ENCODE results near the gene BCAM. TPM values are rescaled to one million over a fixed set of nuclear protein-coding genes. Genes with fewer than 3 reads are reported as not detected.

BCAM gene
- total and polyA plus RNA-seq, 10 of the 15 experiments (the other 5 are each of a cell fraction or from before 2014, with no cell fraction given) = 0.10 to 0.64 TPM; not detected in 8

GRCh38 chr19:44765033-44765948 lies 43.6 kb upstream of the BCAM start:
- ATAC-seq (no peak), DNase-seq (ENCODE audit: low read depth, low spot score) (no peak), FAIRE-seq (no peak)
- Histone ChIP-seq H2AFZ (ENCODE audit: control insufficient read depth, low read depth, low read length) (no peak overlapping the region), H3K4me2 (ENCODE audit: control insufficient read depth, insufficient read depth) (no peak overlapping the region), H3K79me2 (ENCODE audit: control insufficient read depth, insufficient read depth, low read length) (no peaks in the 10 kb centered on the region), H3K36me3 (ENCODE audit: control insufficient read depth in 2 of 2, insufficient read depth in 2 of 2, low read length in 1 of 2) (peaks cover 0 to 3% of the 10 kb centered on the region in 2 experiments; a peak in 1 of 4 replicates), H3K27ac (ENCODE audit: control insufficient read depth, insufficient read depth) (no peak overlapping the region), H3K9ac (ENCODE audit: control insufficient read depth, insufficient read depth, low read length) (no peak overlapping the region), H3K9me3 (replicated peaks; ENCODE audit: control insufficient read depth, insufficient read depth, low read length) (peaks cover 5% of the 10 kb centered on the region; the same call in 2 of the 3 replicates), H3K27me3 (replicated peaks in 1 of 2; ENCODE audit: control insufficient read depth in 2 of 2, insufficient read depth in 2 of 2, low read length in 1 of 2) (no peaks in the 10 kb centered on the region), H3K4me1 (ENCODE audit: control insufficient read depth, insufficient read depth, low read length) (peaks cover 21% of the 10 kb centered on the region), H4K20me1 (ENCODE audit: control insufficient read depth, insufficient read depth) (no peaks in the 10 kb centered on the region), H3K4me3 (no peak overlapping the region)
- 67% methylated on average over 20 of the region's 22 CpGs for WGBS (ENCODE audit: insufficient coverage, insufficient replicate concordance, low lambda C conversion rate, missing lambda C conversion rate)
- POLR2A ChIA-PET = interaction anchor here (1.1 to 1.2 kb wide), 2 partner anchors 29 to 53 kb away, joined by 3 to 4 read pairs; no protein-coding TSS in a partner anchor
- BruUV-seq (replicated peaks) = no TSS peak
- in situ Hi-C loops (cut with MboI) (no loop called here), intact Hi-C loops (cut with micrococcal nuclease; ENCODE audit: unreplicated experiment) (no loop called here)
- CTCF ChIA-PET = interaction anchor here (0.7 to 15.6 kb wide), 6 partner anchors 9 to 111 kb away, joined by 3 to 513 read pairs (median 4); no protein-coding TSS in a partner anchor
- RAD21 ChIA-PET (ENCODE audit: unreplicated experiment) = interaction anchor here (0.7 to 4.6 kb wide), 3 partner anchors 12 to 41 kb away, joined by 3 to 66 read pairs (median 26); no protein-coding TSS in a partner anchor
- TF ChIP-seq KDM1A (IDR thresholded peaks at IDR 0.05; ENCODE audit: borderline replicate concordance) = no peak
- TF ChIP-seq SMC3 (IDR thresholded peaks at IDR 0.05; ENCODE audit: borderline replicate concordance, low read length) = no peak
- no peak for TF ChIP-seq SUPT20H (IDR thresholded peaks at IDR 0.05; ENCODE audit: borderline replicate concordance, control insufficient read depth, low read depth, low read length)
- TF ChIP-seq ZBED1 (IDR thresholded peaks at IDR 0.05; ENCODE audit: borderline replicate concordance) = no peak
- SMC1A ChIA-PET (ENCODE audit: uncharacterized antibody, unreplicated experiment) = interaction anchor here (1.1 to 12.0 kb wide), 3 partner anchors 10 to 111 kb away, joined by 3 to 328 read pairs (median 5); no protein-coding TSS in a partner anchor

- intact Hi-C loops (cut with micrococcal nuclease; ENCODE audit: unreplicated experiment) = no loop called here
- Histone ChIP-seq H3K27ac (ENCODE audit: control insufficient read depth, insufficient read depth) (no peak overlapping the region), H3K36me3 (ENCODE audit: control insufficient read depth in 2 of 2, insufficient read depth in 2 of 2, low read length in 1 of 2) (no peaks in the 10 kb centered on the region), H3K79me2 (ENCODE audit: control insufficient read depth, insufficient read depth, low read length) (no peaks in the 10 kb centered on the region), H3K27me3 (replicated peaks in 1 of 2; ENCODE audit: control insufficient read depth in 2 of 2, insufficient read depth in 2 of 2, low read length in 1 of 2) (no peaks in the 10 kb centered on the region), H3K9me3 (replicated peaks; ENCODE audit: control insufficient read depth, insufficient read depth, low read length) (peaks cover 5% of the 10 kb centered on the region; the same call in 2 of the 3 replicates), H4K20me1 (ENCODE audit: control insufficient read depth, insufficient read depth) (no peaks in the 10 kb centered on the region), H2AFZ (ENCODE audit: control insufficient read depth, low read depth, low read length) (no peak overlapping the region), H3K4me1 (ENCODE audit: control insufficient read depth, insufficient read depth, low read length) (peaks cover 22% of the 10 kb centered on the region), H3K9ac (ENCODE audit: control insufficient read depth, insufficient read depth, low read length) (no peak overlapping the region), H3K4me3 (no peak overlapping the region), H3K4me2 (ENCODE audit: control insufficient read depth, insufficient read depth) (no peak overlapping the region)
- ChIA-PET POLR2A (interaction anchor here (0.5 to 3.1 kb wide), 4 partner anchors 12 to 722 kb away, joined by 4 to 16 read pairs (median 6); no protein-coding TSS in a partner anchor), CTCF (interaction anchor here (0.6 to 15.6 kb wide), 6 partner anchors 9 to 112 kb away, joined by 3 to 513 read pairs (median 4); partner anchors contain the start of gene NECTIN2), RAD21 (ENCODE audit: unreplicated experiment) (interaction anchor here (4.5 to 4.6 kb wide), 2 partner anchors 12 to 42 kb away, joined by 26 to 66 read pairs; no protein-coding TSS in a partner anchor), SMC1A (ENCODE audit: uncharacterized antibody, unreplicated experiment) (interaction anchor here (0.7 to 12.0 kb wide), 6 partner anchors 11 to 111 kb away, joined by 3 to 328 read pairs (median 4); no protein-coding TSS in a partner anchor)
- WGBS (ENCODE audit: insufficient coverage, insufficient replicate concordance, low lambda C conversion rate, missing lambda C conversion rate) = 49% methylated on average over 3 of the region's 3 CpGs
- no peak for DNase-seq (ENCODE audit: low read depth, low spot score)
- no TSS peak for BruUV-seq (replicated peaks)
- FAIRE-seq = no peak
- no peak for ATAC-seq
- in situ Hi-C loops (cut with MboI) = no loop called here
- TF ChIP-seq NFYA (IDR thresholded peaks at IDR 0.05; ENCODE audit: borderline replicate concordance, low read depth, low read length) (no peak), YY1 (IDR thresholded peaks at IDR 0.05; ENCODE audit: low read depth, low read length) (no peak), CEBPZ (IDR thresholded peaks at IDR 0.05; ENCODE audit: low read depth, low read length) (no peak), POLR2AphosphoS5 (IDR thresholded peaks at IDR 0.05; ENCODE audit: low read length) (no peak)
These were observed 43.0 kb upstream of the BCAM start for GRCh38 chr19:44765949-44766335.
